NCI-H69 (cell line): Measurements from ENCODE around the gene CNTNAP2.
"Not testable (repeated sequence)": the region's sequence is repeated elsewhere in the genome, so short reads cannot be mapped to it uniquely, and the experiment has no call there.

Experiments
- DNase-seq: peaks from one replicate; lab custom pipeline; 2025; lab: John Stamatoyannopoulos, UW

Gene CNTNAP2

DNA sequence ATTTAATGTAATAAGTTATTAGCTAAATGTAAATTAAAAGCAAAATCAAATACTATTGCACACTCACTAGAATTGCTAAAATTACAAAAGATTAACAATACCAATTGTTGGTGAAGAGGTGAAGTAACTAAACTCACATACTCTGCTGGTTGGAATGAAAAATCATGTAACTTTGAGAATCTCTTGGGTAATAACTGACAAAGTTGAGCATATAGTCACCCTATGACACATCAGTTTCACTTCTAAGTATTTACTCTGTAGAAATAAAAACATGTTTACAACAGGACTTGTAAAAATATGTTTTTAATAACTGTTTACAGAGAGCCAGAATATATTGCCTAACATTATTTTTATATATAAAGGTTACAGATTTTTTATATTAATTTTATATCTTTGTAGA, 33.6 kb downstream of the CNTNAP2 start:
- no peak for DNase-seq

DNA sequence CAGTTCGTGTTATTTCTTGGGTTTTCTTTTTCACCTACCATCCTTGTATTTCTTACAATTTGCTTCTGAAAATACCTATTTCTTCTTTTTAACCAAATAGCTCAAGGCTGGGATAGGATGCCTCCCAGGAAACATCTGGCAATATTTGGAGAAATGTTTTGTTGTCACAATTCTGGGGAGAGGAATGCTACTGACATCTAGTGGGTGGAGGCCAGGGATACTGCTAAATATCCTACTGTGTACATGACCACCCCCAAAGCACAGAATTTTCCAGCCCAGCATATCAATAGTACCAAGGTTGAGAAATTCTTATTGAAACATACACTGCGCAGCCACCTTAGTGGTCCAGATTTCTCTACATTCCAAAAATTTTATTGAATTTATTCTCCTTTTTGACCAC, 55.5 kb downstream of the CNTNAP2 start:
- peak; percentile 15 for DNase-seq

DNA sequence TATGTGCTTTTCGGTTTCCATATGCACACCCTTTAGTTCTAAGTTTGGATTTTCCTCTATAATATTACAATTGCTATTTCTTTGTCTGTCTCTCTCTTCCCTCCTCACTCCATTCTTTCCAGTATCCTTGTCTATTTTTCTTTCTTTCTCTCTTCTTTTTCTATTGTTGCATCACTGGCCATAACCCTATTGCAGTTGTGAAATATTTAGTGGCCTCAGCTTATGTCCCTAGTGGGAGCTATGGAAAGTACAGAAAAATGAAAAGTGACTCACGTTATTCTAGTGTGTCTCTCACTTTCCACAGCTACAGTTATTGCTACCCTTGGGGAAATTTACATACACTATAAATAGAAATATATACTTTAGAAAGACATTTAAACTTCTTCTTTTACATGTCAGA, 59.1 kb downstream of the CNTNAP2 start:
- DNase-seq = peak; percentile 6

DNA sequence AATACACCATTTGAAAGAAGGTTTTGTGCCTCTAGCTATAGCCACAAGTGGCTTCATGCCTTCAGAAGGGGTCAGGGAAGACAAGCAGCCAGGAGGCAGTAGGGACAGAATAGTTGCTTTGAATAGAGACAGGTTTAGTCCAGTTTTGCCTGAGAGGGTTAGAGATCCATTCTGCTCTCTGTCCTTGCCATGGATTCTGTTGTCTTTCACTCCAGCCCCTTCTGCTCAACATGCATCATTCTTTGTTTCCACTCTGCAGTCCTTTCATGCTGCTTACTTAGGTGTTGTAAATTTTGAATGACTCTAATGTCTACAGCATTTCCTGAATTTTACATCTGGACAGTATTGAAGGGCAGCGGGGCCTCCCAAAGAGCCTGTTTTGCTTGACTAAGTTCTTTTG, 60.3 kb downstream of the CNTNAP2 start:
- DNase-seq = peak; percentile 34

DNA sequence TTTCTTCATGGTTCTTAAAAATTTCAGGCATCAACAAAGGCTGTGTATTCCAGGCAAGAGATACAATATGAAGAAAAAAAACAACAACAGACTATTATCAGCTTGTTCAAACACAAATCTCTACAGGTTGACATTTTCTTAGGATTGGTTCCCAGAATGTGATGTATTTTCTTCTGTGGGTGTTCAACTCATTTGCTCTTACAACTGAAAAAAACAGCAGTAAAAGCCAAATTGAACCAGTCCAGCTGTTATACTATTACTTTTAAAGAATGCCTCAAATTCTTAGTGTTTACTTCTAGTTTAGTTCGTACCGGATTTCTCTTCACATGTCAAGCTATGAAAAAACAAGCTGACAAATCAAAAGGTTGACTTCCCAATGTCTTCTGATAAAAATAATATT, 60.7 kb downstream of the CNTNAP2 start:
- DNase-seq = no peak

DNA sequence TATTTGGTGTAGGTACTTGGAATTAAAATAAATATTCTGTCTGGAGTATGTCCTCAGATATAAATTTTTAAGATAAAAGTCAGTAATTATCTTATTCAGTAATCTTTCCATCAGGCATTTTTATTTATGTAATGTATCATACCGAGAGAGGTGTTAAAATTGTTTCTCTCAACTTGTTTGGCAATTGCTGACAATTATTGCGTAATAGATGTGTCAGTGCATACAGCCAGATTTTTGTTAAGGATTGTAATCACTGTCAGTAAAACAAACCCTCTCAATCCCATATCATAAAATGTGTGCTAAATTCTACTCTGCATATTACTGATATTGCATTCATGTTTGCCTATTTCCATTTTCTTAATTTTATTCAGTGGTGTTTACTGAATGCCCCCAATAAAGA, 69.2 kb downstream of the CNTNAP2 start:
- no peak for DNase-seq

DNA sequence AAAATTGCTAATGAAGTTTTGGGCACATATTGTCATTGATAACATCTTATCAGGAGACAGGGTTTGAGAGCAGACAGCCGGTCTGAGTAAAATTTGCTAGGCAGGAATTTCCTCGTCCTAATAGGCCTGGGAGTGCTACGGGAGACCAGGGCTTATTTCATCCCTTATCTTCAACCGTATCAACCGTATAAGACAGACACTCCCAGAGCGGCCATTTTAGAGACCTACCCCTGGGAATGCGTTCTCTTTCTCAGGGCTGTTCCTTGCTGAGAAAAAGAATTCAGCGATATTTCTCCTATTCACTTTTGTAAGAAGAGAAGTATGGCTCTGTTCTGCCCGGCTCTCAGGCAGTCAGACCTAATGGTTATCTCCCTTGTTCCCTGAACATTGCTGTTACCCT, 74.8 kb downstream of the CNTNAP2 start:
- not testable (repeated sequence) for DNase-seq

DNA sequence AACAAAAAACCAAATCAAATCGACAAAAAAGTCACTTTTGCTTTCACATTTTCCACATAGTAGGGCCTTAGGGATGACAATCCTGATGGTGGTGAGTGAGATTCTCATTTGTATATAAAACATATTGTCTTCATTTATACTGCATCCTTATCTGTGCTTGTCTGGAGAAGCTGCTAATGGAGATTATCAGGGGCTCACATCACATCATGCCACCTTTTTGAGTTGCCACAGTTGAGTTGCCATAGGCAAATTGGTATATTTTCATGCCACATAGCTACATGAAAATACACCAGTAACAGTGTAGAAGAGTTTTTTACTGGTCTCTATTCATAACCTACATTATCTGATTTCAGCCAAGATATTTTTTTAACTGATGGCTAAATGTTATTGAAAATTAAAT, 85.3 kb downstream of the CNTNAP2 start:
- no peak for DNase-seq

DNA sequence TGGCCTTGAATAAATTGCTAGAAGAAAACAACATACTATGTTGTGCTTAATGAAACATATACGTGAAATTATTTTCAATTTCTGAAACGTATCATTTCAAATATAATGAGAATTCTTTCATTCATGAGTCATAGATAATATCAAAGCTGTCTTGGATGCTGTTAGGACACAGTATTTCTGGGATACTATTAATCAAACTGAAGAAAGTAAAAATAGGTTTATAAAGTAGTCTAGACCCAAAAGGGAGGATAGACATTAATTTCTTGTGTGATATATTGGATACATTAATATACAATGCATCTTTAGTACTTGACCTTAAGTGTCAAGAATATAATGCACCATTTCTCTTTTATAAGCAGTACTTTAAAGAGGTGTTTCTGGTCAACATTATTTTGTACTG, 89.7 kb downstream of the CNTNAP2 start:
- DNase-seq = no peak

DNA sequence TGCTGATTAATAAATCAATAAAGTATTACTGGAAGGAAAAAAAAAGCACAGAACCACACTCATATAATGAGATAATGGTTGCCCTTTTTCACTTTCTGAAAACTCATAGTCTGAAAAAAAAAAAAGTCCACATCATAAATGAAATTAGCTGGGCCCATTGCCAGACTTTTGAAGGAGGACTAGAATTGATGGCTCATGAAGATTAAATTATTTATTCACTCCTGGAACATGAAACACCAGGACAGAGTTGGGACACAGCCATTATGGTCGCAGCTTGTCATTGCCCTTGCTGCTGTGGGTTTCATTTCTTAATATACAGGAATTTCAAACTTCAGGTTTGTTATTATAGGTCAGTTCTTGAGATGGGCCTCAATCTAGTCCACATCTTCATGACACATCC, 91.9 kb downstream of the CNTNAP2 start:
- peak; percentile 18 for DNase-seq

DNA sequence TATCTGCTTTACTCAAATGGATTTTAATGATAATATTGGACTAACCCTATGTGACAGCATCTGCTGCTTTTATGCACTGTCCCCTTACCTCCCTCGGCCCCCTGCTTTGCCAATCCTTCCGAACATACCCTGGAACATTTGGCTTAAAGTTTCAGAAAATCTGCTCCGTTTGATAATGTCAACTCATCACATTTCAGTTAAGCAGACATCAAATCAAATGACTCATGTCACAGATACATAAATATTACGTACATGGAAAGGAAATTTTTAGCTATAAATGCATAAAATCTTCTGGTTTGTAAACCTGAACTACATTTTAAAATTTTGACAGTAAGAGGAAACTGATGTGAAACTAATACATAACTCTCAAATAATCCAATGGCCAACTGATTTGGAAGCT, 98.2 kb downstream of the CNTNAP2 start:
- DNase-seq = no peak

DNA sequence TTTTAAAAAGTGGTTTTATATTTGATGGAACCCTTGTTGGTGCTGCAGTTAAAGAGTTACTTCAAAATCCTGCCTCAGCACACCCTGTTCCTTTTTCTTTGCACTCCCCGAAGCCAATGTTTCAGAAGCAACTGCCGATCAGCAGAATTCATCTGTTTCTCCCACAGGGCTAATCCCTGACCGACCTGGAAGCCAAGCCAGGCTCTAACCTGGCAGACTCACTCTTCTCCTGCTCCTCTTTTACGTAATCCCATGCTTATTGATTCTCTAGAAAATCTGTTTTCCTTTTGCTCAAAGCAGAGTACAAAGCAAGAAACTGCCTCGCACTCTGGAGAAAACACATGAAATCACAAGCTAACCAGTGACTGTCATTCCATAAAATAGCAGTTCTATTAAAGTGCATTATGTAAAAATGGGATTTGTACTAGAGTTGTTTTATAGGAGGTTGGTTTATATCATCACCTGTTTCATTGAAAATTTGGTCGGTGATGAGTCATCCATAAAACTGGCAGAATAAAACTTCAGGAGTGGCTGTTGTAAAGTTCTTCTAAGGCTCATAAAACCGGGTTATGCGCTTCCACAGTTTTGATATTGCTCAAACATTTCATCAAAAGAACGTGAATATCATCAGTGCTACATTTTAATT, 99.9 kb downstream of the CNTNAP2 start:
- DNase-seq = no peak

DNA sequence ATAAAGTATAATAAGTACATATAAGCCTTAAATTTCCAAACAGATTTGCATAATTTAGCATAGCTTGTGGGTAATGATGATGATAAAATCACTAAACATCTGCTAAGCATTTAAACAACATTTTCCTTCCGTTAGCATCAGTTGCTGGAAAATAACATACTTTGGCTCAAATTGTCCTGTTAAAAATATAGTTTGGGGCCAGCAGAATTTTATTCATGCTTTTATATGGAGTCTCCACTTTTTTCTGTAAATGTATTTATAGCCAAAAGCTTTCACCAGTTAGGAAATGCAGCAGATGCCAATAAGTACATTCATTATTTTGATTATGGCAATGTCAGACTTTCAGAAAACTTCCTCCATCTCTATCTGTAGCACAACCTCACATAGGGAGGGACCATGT, 107.2 kb downstream of the CNTNAP2 start:
- no peak for DNase-seq

DNA sequence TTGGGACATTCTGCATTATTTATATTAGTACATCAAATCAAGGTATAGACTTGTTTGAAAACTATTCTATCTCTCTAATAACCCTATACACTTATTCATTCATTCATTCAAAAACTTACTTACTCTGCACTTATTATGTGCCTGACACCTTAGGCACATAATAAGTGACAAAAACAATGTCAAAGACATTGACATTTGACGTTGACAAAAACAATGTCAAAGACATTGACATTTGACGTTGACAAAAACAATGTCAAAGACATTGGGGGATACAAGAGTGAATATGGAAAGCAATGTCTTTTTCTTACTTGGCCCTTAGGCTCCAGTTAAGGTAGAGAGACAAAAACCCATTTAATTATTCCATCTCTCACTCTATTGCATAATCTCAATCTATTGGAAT, 116.0 kb downstream of the CNTNAP2 start:
- no peak for DNase-seq

DNA sequence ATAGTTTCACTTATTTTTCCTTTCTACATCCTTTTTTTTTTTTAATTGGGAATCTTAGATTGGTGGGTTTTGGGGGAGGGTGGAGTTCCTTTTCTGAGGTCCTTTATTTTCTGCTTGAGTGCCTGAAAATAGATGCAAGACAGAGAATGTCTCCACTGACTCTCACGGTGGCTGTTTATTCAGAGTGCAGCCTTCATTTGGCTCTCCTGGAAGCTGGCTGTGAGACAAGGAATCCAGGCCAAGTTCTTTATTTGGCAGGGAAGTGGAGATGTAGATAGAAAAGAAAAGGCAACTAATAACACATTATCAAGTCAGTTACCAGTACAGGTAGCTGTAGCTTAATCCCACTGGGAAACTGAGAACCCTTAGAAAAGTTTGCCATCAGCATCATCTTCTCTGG, 118.6 kb downstream of the CNTNAP2 start:
- no peak for DNase-seq

DNA sequence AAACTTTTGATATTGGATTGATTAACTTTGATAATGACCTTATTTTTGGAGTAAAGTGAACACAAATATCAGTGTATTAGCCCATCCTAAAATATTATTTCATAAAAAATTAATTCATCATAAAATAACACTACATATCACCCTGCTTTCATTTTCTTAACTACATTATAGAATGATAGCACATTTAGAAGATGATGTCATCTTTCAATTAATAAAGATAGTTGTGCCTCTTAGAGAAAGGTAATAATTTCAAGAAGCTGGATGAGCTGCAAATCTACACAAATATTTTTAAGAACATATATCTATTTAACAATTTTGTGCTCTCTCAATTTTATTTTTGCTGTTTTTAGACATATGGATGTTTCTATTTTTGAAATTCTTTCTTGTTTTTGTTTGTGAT, 126.1 kb downstream of the CNTNAP2 start:
- no peak for DNase-seq

DNA sequence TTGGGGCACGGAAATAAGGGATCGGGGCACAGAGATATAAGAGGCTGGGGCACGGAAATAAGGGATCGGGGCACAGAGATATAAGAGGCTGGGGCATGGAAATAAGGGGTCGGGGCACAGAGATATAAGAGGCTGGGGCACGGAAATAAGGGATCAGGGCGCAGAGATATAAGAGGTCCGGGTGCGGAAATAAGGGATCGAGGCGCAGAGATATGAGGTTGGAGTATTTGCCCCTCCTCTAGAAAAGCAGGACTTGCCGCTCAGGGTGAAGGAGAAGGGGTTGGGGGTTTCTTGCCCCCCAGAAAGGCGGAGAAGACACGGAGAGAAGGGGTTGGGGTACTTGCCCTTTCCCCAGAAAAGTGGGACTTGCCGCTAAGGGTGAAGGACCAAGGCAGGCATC, 131.4 kb downstream of the CNTNAP2 start:
- not testable (repeated sequence) for DNase-seq

DNA sequence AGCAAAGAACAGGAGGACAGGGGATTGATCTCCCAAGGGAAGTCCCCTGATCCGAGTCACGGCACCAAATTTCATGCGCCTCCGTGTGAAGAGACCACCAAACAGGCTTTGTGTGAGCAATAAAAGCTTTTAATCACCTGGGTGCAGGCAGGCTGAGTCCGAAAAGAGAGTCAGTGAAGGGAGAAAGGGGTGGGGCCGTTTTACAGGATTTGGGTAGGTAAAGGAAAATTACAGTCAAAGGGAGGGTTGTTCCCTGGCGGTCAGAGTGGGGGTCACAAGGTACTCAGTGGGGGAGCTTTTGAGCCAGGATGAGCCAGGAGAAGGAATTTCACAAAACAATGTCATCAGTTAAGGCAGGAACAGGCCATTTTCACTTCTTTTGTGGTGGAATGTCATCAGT, 132.1 kb downstream of the CNTNAP2 start:
- not testable (repeated sequence) for DNase-seq

DNA sequence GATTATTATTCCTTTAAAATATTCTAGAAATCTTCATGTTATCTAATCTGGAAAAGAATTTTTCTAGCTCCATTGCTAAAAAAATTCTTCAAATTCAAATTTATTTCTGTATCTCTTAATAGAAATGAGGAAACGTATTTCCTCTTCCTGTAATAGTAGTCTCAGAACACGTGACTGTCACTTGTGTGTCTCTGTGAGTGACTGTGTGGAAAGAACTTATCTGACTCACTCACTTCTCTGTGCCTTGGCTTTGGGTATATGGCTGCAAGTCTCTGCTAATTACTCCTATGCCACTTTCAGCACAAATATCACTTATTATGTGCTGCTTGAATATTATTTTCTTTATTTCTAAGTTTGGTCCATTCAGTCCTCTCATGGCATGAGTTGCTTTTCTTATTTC, 132.7 kb downstream of the CNTNAP2 start:
- DNase-seq = no peak

DNA sequence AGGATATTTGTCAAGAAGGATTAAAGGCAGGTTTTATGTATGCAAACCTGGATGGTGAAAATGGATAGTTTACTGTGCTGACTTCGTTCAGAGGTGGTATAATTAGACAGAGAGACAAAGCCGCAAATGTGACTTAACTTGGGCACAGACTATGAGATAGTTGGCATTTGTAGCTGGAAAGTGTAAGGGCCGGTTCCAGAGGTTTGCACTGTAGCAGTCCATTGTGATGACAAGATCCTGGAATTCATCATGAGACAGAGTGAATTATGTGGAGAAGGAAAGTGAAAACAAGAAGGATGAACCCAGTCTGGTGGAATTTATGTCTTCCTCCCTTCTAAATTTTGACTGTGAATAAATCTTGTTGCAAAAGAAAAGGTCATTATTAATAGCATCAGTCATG, 139.0 kb downstream of the CNTNAP2 start:
- no peak for DNase-seq

DNA sequence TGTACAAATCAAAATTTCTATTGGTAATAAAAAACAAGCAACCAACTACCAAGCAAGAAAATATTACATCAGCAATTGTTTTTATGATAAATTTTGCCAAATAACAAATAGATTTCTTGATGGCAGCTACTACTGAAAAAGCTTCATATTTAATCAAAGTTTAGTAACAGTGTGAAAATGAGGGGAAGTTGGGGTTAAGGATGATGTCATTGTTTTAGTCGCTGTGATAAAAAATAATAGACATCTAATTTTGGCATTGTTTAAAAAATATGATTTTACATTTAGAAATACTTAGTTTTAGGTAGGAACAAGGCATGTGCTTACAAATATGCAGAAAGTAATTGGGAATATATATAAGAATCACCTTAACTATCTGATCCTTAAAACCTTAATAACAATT, 145.9 kb downstream of the CNTNAP2 start:
- DNase-seq = no peak

DNA sequence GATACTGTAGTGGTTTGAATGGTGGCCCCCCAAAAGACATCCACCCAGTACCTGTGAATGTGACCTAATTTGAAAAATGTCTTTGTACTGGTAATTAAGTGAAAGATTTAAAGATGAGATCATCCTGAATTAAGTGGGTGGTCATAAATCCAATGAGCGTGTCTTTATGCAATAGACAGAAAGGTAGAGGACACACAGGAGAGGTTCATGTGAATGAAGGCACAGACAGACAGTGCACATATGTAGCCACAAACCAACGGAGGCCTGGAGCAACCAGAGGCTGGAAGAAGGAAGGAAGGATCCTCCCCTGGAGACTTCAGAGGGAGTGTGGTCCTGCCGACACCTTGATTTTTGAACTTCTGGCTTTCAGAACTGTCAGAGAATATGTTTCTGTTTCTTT, 160.3 kb downstream of the CNTNAP2 start:
- no peak for DNase-seq

DNA sequence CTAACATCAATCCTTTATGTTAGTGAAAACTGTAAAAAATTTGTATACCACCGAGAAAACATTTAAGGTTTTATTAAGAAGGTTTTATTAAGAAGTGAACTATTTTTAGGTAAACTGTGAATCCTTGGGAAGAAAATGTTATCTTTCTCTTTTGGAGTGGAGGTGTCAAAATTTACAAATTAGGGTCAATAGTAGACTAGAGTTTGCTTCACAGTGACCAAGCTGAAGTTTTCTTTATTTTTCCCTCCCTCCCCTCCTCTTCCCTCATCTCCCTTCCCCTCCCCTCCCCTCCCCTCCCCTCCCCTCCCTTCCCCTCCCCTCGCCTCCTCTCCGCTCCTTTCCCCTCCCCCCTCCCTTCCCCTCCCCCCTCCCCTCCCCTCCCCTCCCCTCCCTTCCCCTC, 168.8 kb downstream of the CNTNAP2 start:
- DNase-seq = no peak

DNA sequence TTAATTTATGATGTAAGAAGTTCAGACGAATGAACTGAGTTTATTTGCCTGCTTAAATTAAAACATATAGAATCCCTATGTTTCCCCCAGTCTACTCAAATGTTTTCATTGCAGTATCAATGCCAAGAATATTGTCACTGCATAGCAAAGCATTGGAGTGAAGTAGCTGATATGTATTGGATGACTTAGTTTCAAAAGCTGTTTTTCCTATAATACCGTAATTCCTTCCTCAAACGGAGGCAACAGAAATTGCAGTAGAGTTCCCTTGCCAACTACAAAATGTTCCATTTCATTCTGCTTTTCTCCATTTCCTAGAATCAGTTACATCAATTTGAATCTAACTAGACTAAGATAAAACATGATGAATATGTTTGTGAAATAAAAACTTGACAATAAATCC, 174.1 kb downstream of the CNTNAP2 start:
- no peak for DNase-seq

DNA sequence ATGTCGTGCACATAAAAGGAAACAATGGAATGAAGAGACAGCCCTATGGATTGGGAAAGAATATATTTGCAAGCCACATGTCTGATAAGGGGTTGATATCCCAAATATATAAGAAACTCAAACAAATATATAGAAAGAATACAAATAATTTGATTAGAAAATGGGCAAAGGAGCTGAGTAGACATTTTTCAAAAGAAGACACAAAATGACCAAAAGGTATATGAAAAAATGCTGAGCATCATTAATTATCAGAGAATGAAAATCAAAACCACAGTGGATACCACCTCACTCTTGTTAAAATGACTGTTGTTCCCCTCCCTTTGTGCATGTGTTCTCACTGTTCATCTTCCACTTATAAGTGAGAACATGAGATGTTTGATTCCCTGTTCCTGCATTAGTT, 175.3 kb downstream of the CNTNAP2 start:
- no peak for DNase-seq
